H1 (cell line): ENCODE measurements around the gene PGP. TPM values are rescaled to one million over a fixed set of nuclear protein-coding genes. Genes with fewer than 3 reads are reported as not detected.

Source experiments
- CEBPB ChIP-seq: IDR thresholded peaks from 2 replicates; pipeline ENCODE4 v1.6.1; 2012; ENCODE audit warnings: low read depth, low read length
- CHD2 ChIP-seq: IDR thresholded peaks from 2 replicates; pipeline ENCODE4 v1.6.1; 2012; ENCODE audit warnings: low read length, improper control_type of control experiment
- CTCF ChIP-seq, 3 experiments: IDR thresholded peaks; 1 replicate in 2 of 3; 2 replicates in 1 of 3; pipeline versions ENCODE4 v1.5.1 to v1.6.1; 2011; ENCODE audit warnings: low read length in 3 of 3, mild to moderate bottlenecking in 3 of 3, inconsistent platforms in 2 of 3, low read depth in 1 of 3, moderate library complexity in 1 of 3; ENCODE audit not compliant: insufficient read depth in 1 of 3; ENCODE audit errors: control extremely low read depth in 1 of 3
- GTF2F1 ChIP-seq: IDR thresholded peaks from 2 replicates; pipeline ENCODE4 v1.6.1; 2012; ENCODE audit warnings: low read depth, low read length, improper control_type of control experiment, borderline replicate concordance
- POU5F1 ChIP-seq: IDR thresholded peaks from 2 replicates; pipeline ENCODE4 v1.6.1; 2011; ENCODE audit warnings: low read depth, mild to moderate bottlenecking, low read length, moderate library complexity
- SP4 ChIP-seq: IDR thresholded peaks from 2 replicates; pipeline ENCODE4 v1.6.1; 2012; ENCODE audit warnings: low read length, inconsistent platforms
- polyA plus RNA-seq, 7 experiments: library from polyadenylated mRNA; depleted of rRNA in 3 of 7; stranded (reverse) in 5 of 7; unstranded in 2 of 7; fragments of >200 nt in 5 of 7; fragments of 200-250 nt in 2 of 7; gene quantifications; 1 replicate in 5 of 7; 2 replicates in 1 of 7; 4 replicates in 1 of 7; pipeline versions ENCODE4 v1.2.1 to v1.2.3, GENCODE V29; 2011 to 2013; ENCODE audit warnings: missing spikeins in 2 of 7, mixed read lengths in 2 of 7
- total RNA-seq: library from RNA; stranded (reverse); fragmentation: NEBNext Ultra II Directional; extraction: Animal tissue kit (Norgen Biotek cat#: 25700); gene quantifications from 2 replicates; pipeline ENCODE4 v1.2.1, GENCODE V29; 2021

PGP gene
- total and polyA plus RNA-seq, 2 of the 8 experiments (the other 6 are each of a cell fraction or from before 2014, with no cell fraction given), result 30.9 to 55.9 TPM

GRCh38 chr16:2179576-2179975, 35.1 kb downstream of the PGP start (continued):
- TF ChIP-seq CEBPB (no peak), GTF2F1 (no peak), CTCF (IDR thresholded peaks at IDR 0.05; ENCODE audit: control extremely low read depth in 1 of 3, insufficient read depth in 1 of 3, low read depth in 1 of 3, low read length in 3 of 3) (no peak), SP4 (no peak), POU5F1 (no peak), CHD2 (no peak)
